Tibial nerve (tissue), 3 donors: ENCODE data around the gene EYA2.

Experiments
- POLR2A ChIP-seq, 2 donors: fragments of 450-650 bp; IDR thresholded peaks; one replicate each; pipeline ENCODE4 v1.6.1; 2017; ENCODE audit warnings: antibody characterized with exemption in 2 of 2, mild to moderate bottlenecking in 2 of 2, moderate library complexity in 2 of 2
- TF ChIP-seq, protein P1 (sequence below), 5 experiments: fragments of 200-600 bp in 3 of 5; fragments of 450-650 bp in 2 of 5; sonication (generic) in 3 of 5; IDR thresholded peaks; one replicate each; pipeline ENCODE4 v1.5.1; 2016 to 2019; ENCODE audit warnings: antibody characterized with exemption in 5 of 5, mild to moderate bottlenecking in 3 of 5, moderate library complexity in 2 of 5

DNA sequence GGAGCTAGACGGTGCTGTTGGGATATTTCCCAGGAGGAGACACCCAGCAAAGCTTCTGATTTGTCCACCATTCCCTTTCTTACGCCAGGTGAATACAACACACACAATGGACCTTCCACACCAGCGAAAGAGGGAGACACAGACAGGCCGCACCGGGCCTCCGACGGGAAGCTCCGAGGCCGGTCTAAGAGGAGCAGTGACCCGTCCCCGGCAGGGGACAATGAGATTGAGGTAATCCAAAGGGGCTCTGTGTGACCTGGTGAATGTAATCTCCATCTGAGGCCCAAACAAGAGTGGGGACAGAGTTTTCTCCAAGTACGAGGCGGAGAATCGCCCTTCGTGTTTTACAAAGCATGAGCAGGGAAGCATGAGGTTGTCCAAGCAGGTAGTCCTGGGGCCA is 194.5 kb downstream of the EYA2 start:
- TF ChIP-seq, protein P1, sequence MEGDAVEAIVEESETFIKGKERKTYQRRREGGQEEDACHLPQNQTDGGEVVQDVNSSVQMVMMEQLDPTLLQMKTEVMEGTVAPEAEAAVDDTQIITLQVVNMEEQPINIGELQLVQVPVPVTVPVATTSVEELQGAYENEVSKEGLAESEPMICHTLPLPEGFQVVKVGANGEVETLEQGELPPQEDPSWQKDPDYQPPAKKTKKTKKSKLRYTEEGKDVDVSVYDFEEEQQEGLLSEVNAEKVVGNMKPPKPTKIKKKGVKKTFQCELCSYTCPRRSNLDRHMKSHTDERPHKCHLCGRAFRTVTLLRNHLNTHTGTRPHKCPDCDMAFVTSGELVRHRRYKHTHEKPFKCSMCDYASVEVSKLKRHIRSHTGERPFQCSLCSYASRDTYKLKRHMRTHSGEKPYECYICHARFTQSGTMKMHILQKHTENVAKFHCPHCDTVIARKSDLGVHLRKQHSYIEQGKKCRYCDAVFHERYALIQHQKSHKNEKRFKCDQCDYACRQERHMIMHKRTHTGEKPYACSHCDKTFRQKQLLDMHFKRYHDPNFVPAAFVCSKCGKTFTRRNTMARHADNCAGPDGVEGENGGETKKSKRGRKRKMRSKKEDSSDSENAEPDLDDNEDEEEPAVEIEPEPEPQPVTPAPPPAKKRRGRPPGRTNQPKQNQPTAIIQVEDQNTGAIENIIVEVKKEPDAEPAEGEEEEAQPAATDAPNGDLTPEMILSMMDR (IDR thresholded peaks at IDR 0.05) = no peak
- no peak for TF ChIP-seq POLR2A (IDR thresholded peaks at IDR 0.05)
